SK-N-MC (cell line): Measurements from ENCODE around the gene SH3PXD2A.

Experiments
- DNase-seq: peaks from one replicate; pipeline ENCODE4 v3.0.0-alpha.2; 2011; ENCODE audit warnings: low read depth, low spot score
- H3K27ac ChIP-seq: fragments of 200-600 bp; sonication (generic); 2 replicates; pipeline ENCODE4 v1.5.1; 2016; ENCODE audit warnings: mixed run types
- H3K36me3 ChIP-seq: fragments of 200-600 bp; sonication (generic); 2 replicates; pipeline ENCODE4 v1.6.1; 2017; ENCODE audit warnings: antibody characterized with exemption, low read length, mixed read lengths; ENCODE audit not compliant: insufficient read depth
- H3K4me3 ChIP-seq: fragments of 200-600 bp; sonication (generic); 2 replicates; pipeline ENCODE4 v1.5.1; 2016
- H3K9ac ChIP-seq: fragments of 200-600 bp; sonication (generic); 2 replicates; pipeline ENCODE4 v1.8.0; 2017; ENCODE audit warnings: mixed run types, mixed read lengths; ENCODE audit not compliant: insufficient read length
- H3K9me3 ChIP-seq: fragments of 200-600 bp; sonication (generic); 2 replicates; pipeline ENCODE4 v1.6.1; 2017; ENCODE audit warnings: low read depth, mild to moderate bottlenecking, antibody characterized with exemption, low read length, moderate library complexity, mixed read lengths
- EZH2 ChIP-seq: fragments of 200-600 bp; sonication (generic); IDR thresholded peaks from one replicate; pipeline ENCODE4 v1.6.1; 2017; ENCODE audit warnings: antibody characterized with exemption
- FOXP2 ChIP-seq: optimal IDR thresholded peaks from 2 replicates; pipeline ENCODE3; 2011; ENCODE audit warnings: mild to moderate bottlenecking, moderate library complexity; ENCODE audit not compliant: insufficient read depth; ENCODE audit errors: extremely low read length, control extremely low read depth
- POLR2AphosphoS5 ChIP-seq: IDR thresholded peaks from 2 replicates; pipeline ENCODE4 v1.6.1; 2012; ENCODE audit warnings: mild to moderate bottlenecking, low read depth, low read length, borderline replicate concordance

SH3PXD2A gene

DNA sequence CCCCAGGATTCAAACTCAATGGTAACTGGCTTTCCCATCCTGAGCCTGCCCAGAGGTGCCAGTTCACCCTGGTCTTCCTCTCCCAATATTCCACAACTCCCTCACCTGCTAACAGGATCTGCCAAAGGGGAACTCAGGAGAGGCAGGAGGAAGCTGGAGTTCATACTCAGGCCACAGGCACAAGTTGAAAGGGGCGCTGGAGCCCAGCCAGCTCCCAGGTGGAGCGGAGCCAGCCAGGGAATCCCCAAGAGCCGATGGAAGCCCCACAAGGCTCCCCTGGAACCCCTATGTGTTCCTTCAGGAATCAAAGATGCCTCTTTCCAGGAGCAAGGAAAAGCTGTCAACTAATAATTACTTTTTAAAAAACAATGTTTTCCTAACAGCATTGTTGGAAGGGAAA lies 63.5 kb downstream of the SH3PXD2A start:
- DNase-seq: no peak
- H3K27ac ChIP-seq: peak overlapping the region; percentile 99
- no peak overlapping the region for H3K9ac ChIP-seq

DNA sequence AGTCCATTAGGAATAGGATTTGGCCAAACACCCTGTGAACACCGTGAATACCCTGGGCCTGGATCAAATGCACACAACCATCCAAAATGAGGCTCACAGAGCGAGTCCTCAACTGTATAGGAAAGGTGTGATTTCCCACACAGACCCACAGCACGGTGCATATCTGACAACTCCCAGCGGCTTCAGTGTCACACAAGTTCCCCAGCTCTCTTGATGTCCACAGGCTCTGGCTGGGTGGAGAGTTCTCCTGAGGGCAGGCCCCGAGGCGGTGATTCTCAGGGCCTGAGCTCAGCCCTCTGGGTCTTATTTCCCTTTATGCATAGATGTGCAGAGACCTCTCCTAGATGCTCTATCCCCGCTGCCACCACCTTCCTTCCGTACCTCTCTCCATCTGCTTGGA lies 64.1 kb downstream of the SH3PXD2A start:
- no peak overlapping the region for H3K9ac ChIP-seq
- no peak for DNase-seq
- H3K36me3 ChIP-seq: peaks cover 2% of the 10 kb centered on the region; the same call in 1 of the 2 replicates
- H3K27ac ChIP-seq: peak overlapping the region; percentile 99
- no peak overlapping the region for H3K4me3 ChIP-seq
- H3K9me3 ChIP-seq: no peaks in the 10 kb centered on the region
- TF ChIP-seq FOXP2 (no peak), EZH2 (no peak), POLR2AphosphoS5 (no peak)

More for the DNA sequence above, 63.5 kb downstream of the SH3PXD2A start:
- Histone ChIP-seq H3K4me3 (no peak overlapping the region), H3K9me3 (no peaks in the 10 kb centered on the region), H3K36me3 (peaks cover 2% of the 10 kb centered on the region; the same call in 1 of the 2 replicates)
- TF ChIP-seq EZH2 (no peak), FOXP2 (no peak), POLR2AphosphoS5 (no peak)

DNA sequence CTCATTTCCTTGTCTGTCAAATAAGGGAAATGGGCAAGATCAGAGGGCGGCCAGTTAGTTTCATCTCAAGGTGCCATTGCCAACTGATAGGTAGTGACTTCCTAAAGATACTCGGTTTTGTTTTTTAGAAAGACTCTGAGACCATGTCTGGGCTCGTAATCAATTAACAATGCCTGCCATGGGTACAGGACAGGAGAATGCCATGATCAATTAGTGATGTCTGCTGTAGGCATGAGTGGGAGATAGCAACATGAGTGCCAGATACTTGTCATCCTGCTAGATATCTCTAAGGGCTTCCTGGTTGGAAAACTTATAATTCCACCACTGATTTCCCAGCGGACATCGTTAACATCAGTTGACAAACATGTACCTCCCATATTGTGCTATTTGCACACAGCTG lies 64.8 kb downstream of the SH3PXD2A start:
- peak overlapping the region; percentile 99 for H3K27ac ChIP-seq
- H3K9me3 ChIP-seq: no peaks in the 10 kb centered on the region
- H3K9ac ChIP-seq: no peak overlapping the region
- DNase-seq: no peak
- H3K36me3 ChIP-seq: peaks cover 2% of the 10 kb centered on the region; the same call in 1 of the 2 replicates
- no peak overlapping the region for H3K4me3 ChIP-seq
- TF ChIP-seq EZH2 (no peak), POLR2AphosphoS5 (no peak), FOXP2 (no peak)

DNA sequence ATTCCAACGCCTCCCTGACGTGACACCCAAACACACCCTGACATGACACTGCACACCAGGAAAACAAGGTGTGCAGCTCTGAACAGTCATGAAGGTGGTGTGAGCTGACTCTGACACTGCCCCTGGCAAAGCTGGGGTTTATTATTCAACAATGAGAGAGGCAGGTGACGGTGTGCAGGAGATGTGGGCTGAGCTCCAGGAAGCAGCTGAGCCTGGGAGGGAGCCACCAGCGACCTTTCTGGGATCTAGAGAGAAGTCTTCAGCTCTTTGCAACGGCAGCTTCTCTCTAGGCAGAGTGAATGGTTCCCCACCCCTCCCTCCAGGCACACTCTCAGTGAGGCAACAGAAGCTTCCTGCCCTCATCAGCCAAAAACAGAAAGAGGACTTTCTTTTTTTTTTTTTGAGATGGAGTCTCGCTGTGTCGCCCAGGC lies 65.6 kb downstream of the SH3PXD2A start:
- H3K27ac ChIP-seq: peak overlapping the region; percentile 68
- no peak overlapping the region for H3K4me3 ChIP-seq
- peaks cover 2% of the 10 kb centered on the region; the same call in 1 of the 2 replicates for H3K36me3 ChIP-seq
- no peak for DNase-seq
- TF ChIP-seq FOXP2 (no peak), POLR2AphosphoS5 (no peak), EZH2 (no peak)
- H3K9ac ChIP-seq: no peak overlapping the region
- H3K9me3 ChIP-seq: no peaks in the 10 kb centered on the region

DNA sequence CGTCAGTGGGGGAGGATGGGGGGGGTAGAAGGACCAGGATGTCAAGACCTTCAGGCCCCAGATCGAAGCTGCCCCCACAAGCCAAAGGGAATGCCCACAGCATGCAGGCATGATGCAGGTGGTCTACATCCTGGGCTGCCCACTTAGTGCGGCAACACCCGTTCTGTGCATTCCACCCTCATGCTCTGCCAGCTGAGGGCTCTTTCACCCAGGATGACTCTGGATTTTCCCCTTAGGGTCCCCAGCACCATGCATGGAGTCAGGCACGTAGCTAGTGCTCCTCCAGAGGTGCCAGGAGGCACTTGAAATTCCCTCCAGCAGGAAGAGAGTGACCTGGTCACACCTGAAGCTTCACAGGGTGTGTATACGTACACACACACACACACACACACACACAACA lies 66.2 kb downstream of the SH3PXD2A start:
- H3K9ac ChIP-seq: no peak overlapping the region
- peaks cover 2% of the 10 kb centered on the region; the same call in 1 of the 2 replicates for H3K36me3 ChIP-seq
- no peak for TF ChIP-seq FOXP2
- H3K27ac ChIP-seq: peak overlapping the region; percentile 68; the same call in 1 of the 2 replicates
- DNase-seq: no peak
- H3K9me3 ChIP-seq: no peaks in the 10 kb centered on the region
- H3K4me3 ChIP-seq: no peak overlapping the region

DNA sequence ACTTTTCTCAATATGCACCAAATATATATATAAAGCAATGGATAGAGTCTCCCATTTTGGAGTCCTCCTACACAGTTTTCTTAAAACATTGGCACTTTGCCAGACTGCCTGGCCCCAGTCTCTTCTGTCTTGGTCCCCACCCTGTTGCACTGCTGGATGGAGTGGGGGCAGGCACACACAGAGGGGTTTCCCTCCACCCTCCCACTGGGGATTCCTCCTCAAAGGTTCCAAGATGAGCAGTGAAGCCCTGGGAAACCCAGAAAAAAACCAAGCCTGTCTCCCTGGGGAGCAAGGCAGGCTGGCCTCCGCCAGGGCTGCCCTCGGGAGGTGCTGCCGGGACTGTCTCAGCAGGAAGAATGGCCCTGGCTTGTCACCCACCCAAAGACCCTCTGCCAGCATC lies 68.0 kb downstream of the SH3PXD2A start:
- Histone ChIP-seq H3K36me3 (peaks cover 2% of the 10 kb centered on the region; the same call in 1 of the 2 replicates), H3K4me3 (no peak overlapping the region), H3K9ac (no peak overlapping the region), H3K9me3 (no peaks in the 10 kb centered on the region), H3K27ac (peak overlapping the region; percentile 54; the same call in 1 of the 2 replicates)
- TF ChIP-seq EZH2 (no peak), POLR2AphosphoS5 (no peak), FOXP2 (no peak)
- DNase-seq: no peak

DNA sequence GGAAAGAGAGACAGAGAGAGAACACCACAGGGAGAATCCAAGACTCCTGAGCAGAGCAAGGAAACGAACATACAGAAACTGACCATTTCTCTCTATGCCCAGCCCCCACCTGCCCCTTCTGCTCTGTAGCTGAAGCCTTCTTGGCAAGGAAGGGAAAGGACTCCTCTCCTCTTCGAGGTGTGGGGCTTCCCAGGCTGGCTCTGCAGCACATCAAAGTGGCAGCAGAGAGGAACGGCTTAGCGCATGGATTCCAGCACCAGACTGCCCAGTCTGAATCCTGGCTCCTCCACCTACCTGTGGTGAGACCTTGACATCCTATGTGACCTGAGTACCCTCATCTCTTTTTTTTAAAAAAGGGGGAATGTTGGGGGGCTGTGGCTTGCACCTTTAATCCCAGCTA lies 69.4 kb downstream of the SH3PXD2A start:
- H3K4me3 ChIP-seq: no peak overlapping the region
- no peak for DNase-seq

DNA sequence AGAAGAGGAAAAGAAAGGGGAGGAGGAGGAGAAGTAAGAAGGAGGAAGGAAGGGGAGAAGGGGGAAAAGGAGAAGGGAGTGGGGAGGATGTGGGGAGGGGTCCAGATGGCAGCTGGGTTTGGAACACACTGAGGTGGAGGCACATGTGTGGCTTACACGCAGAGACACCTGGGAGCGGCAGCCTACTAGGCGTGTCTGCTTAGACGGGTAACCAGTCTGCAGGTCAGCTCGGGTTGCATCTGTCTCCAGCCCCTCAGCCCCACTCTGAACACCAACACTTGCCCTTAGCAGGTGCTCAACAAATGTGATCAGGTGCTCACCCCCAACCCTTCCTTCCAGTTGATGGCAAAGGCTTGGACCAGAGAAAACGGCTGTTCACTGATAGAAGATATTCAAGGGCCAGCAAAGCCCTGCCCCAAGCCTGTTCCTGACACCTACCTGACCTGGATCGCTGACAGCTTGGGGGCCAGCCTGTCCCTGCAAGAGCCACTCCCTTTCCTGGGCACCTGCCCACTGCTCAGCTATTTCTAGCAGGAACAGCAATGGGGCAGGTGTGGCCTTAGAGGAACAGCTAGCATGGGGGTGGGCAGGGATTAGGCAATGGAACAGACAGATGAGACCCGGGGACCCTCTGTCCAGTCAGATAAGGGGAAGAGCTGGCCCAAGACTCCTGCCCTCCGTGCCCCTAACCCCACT lies 70.5 kb downstream of the SH3PXD2A start:
- no peak for DNase-seq
- Histone ChIP-seq H3K27ac (no peak overlapping the region), H3K4me3 (no peak overlapping the region), H3K9ac (no peak overlapping the region), H3K36me3 (no peaks in the 10 kb centered on the region), H3K9me3 (no peaks in the 10 kb centered on the region)
- TF ChIP-seq POLR2AphosphoS5 (no peak), FOXP2 (no peak), EZH2 (no peak)

More for the DNA sequence above, 69.4 kb downstream of the SH3PXD2A start:
- no peak for TF ChIP-seq FOXP2
- no peak for TF ChIP-seq POLR2AphosphoS5
- no peak for TF ChIP-seq EZH2
- Histone ChIP-seq H3K36me3 (no peaks in the 10 kb centered on the region), H3K9me3 (no peaks in the 10 kb centered on the region), H3K27ac (no peak overlapping the region), H3K9ac (no peak overlapping the region)
